Effector memory CD4-positive, alpha-beta T cell (primary cell): ENCODE data around the gene SLC22A3.
"Not testable (repeated sequence)": the region's sequence is repeated elsewhere in the genome, so short reads cannot be mapped to it uniquely, and the experiment has no call there.

Source experiments
- DNase-seq, 3 donors: peaks; one replicate each; pipeline ENCODE4 v3.0.0-alpha.2; 2020
- H3K27ac ChIP-seq: 2 replicates; pipeline ENCODE4 v1.7.0; 2013; ENCODE audit warnings: mild to moderate bottlenecking, low read length, moderate library complexity; ENCODE audit not compliant: insufficient read depth, poor library complexity, severe bottlenecking
- H3K27me3 ChIP-seq: replicated peaks from 2 replicates; pipeline ENCODE4 v1.7.0; 2013; ENCODE audit warnings: mild to moderate bottlenecking, low read length; ENCODE audit not compliant: insufficient read depth, control insufficient read depth, poor library complexity, severe bottlenecking
- H3K36me3 ChIP-seq: 2 replicates; pipeline ENCODE4 v1.7.0; 2013; ENCODE audit warnings: mild to moderate bottlenecking, low read length, moderate library complexity; ENCODE audit not compliant: control insufficient read depth, insufficient read depth
- H3K4me1 ChIP-seq: 2 replicates; pipeline ENCODE4 v1.7.0; 2013; ENCODE audit warnings: low read length, mild to moderate bottlenecking; ENCODE audit not compliant: control insufficient read depth, insufficient read depth, poor library complexity, severe bottlenecking
- H3K4me3 ChIP-seq: 2 replicates; pipeline ENCODE4 v1.7.0; 2013; ENCODE audit warnings: low read length, low read depth, mild to moderate bottlenecking; ENCODE audit not compliant: insufficient read depth, poor library complexity, severe bottlenecking
- H3K9me3 ChIP-seq: 2 replicates; pipeline ENCODE4 v1.7.0; 2013; ENCODE audit warnings: mild to moderate bottlenecking, low read length, moderate library complexity; ENCODE audit not compliant: control insufficient read depth

The SLC22A3 gene

GRCh38 chr6:160467261-160467871 lies 119.2 kb downstream of the SLC22A3 start:
- not testable (repeated sequence) for H3K36me3 ChIP-seq, H3K27ac ChIP-seq, H3K9me3 ChIP-seq, DNase-seq, H3K4me3 ChIP-seq, H3K27me3 ChIP-seq
- peaks cover 21% of the 10 kb centered on the region for H3K4me1 ChIP-seq

GRCh38 chr6:160469153-160469552 lies 121.0 kb downstream of the SLC22A3 start:
- no peak for DNase-seq
- Histone ChIP-seq H3K4me3 (no peak overlapping the region), H3K9me3 (no peaks in the 10 kb centered on the region), H3K27me3 (no peaks in the 10 kb centered on the region), H3K36me3 (no peaks in the 10 kb centered on the region), H3K4me1 (peaks cover 8% of the 10 kb centered on the region), H3K27ac (no peak overlapping the region)

DNA sequence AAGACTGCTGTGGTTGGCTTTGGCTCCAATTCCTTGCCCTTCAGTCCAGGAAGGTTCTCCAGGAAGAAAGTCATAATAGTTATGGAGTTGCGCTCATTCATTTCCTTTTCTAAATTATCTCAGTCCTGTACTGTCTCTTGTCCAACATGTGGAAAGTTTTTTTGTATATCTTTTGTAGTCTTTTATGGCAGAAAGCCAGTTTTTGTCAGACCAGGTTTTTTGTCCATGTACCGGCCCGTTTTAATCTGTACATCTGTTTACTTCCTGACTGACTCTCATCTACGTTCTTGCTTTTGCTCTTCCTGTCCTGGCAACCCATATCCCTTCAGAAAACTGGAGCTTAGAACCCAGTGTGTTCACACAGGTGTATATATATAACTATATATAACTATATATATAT lies 127.9 kb downstream of the SLC22A3 start:
- H3K4me3 ChIP-seq, DNase-seq: not testable (repeated sequence)

GRCh38 chr6:160477072-160477471 lies 128.9 kb downstream of the SLC22A3 start:
- not testable (repeated sequence) for H3K9me3 ChIP-seq, H3K4me1 ChIP-seq, H3K4me3 ChIP-seq, H3K27ac ChIP-seq, H3K27me3 ChIP-seq, DNase-seq
- peaks cover 12% of the 10 kb centered on the region for H3K36me3 ChIP-seq

More for the DNA sequence above, 127.9 kb downstream of the SLC22A3 start:
- not testable (repeated sequence) for H3K9me3 ChIP-seq, H3K36me3 ChIP-seq, H3K27ac ChIP-seq, H3K27me3 ChIP-seq, H3K4me1 ChIP-seq

GRCh38 chr6:160477901-160478300 lies 129.7 kb downstream of the SLC22A3 start:
- no peak overlapping the region for H3K4me3 ChIP-seq
- peaks cover 6% of the 10 kb centered on the region for H3K4me1 ChIP-seq
- DNase-seq = no peak
- H3K27me3 ChIP-seq = no peaks in the 10 kb centered on the region
- no peak overlapping the region for H3K27ac ChIP-seq
- H3K9me3 ChIP-seq = peaks cover 5% of the 10 kb centered on the region
- peaks cover 17% of the 10 kb centered on the region for H3K36me3 ChIP-seq

DNA sequence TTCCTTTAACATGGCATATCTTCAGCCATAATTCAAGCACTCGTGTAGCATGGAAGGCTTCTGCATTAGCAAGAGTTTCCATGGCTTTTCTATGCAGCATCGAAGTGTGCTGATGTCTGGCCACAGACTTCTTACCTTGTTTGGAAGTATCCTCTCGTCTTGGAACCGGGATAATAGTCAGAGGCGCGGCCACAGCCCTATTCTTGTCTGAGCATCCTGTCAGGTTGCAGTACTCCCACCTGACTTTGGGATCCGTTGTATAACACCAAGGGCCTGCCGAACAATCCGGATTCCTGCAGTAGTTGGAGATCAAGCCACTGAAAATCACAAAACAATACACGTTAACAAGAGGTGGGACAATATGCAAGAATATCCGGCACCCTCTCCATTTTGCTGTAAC lies 138.9 kb downstream of the SLC22A3 start:
- H3K27ac ChIP-seq = no peak overlapping the region
- no peak overlapping the region for H3K4me3 ChIP-seq
- no peak for DNase-seq
- no peaks in the 10 kb centered on the region for H3K27me3 ChIP-seq
- peaks cover 36% of the 10 kb centered on the region for H3K36me3 ChIP-seq
- H3K4me1 ChIP-seq = no peaks in the 10 kb centered on the region
- H3K9me3 ChIP-seq = no peaks in the 10 kb centered on the region

- no peaks in the 10 kb centered on the region for H3K4me1 ChIP-seq
- H3K36me3 ChIP-seq = peaks cover 25% of the 10 kb centered on the region
- H3K4me3 ChIP-seq = no peak overlapping the region
- H3K27me3 ChIP-seq = no peaks in the 10 kb centered on the region
- no peak overlapping the region for H3K27ac ChIP-seq
- no peaks in the 10 kb centered on the region for H3K9me3 ChIP-seq
- DNase-seq = no peak
Measured at GRCh38 chr6:160489091-160489490, 140.9 kb downstream of the SLC22A3 start.

- DNase-seq = no peak
- H3K36me3 ChIP-seq = peaks cover 11% of the 10 kb centered on the region
- no peak overlapping the region for H3K4me3 ChIP-seq
- H3K9me3 ChIP-seq = no peaks in the 10 kb centered on the region
- no peaks in the 10 kb centered on the region for H3K27me3 ChIP-seq
- H3K4me1 ChIP-seq = no peaks in the 10 kb centered on the region
- H3K27ac ChIP-seq = no peak overlapping the region
Measured at GRCh38 chr6:160494576-160494975, 146.4 kb downstream of the SLC22A3 start.

DNA sequence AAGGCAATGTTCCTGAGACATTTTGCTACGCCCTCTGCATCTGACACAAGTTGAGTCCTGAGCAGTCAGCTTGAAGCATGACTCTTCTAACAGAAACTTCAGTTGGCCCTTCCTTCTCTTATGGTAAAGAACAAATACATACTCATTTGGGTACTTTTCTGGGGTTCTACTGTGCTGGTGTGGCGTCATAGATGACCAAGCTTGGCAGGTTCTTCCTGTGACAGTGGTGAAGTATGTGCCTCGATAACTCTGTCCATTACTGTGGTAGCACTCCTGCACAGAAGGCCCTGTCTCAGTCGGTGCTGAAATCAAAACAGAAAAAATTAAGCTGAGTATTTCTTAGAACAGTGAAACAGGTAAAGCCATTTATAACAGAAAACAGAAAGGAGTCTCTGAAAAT lies 152.5 kb downstream of the SLC22A3 start:
- Histone ChIP-seq H3K4me1 (no peaks in the 10 kb centered on the region), H3K27ac (no peak overlapping the region), H3K27me3 (no peaks in the 10 kb centered on the region), H3K36me3 (peaks cover 12% of the 10 kb centered on the region), H3K4me3 (no peak overlapping the region), H3K9me3 (no peaks in the 10 kb centered on the region)
- no peak for DNase-seq
